Testis (tissue), 3 donors: ENCODE results near the gene STARD7. TPM values are rescaled to one million over a fixed set of nuclear protein-coding genes. Genes with fewer than 3 reads are reported as not detected.
A peak's percentile ranks its signal among the peaks of the same experiment; 100 is the strongest.

Experiments
- DNase-seq: peaks from one replicate; pipeline ENCODE4 v3.0.0-alpha.2; 2019
- H3K27ac ChIP-seq, 2 donors: fragments of 200-600 bp; sonication (generic); one replicate each; pipeline ENCODE4 v1.5.1; 2019
- H3K27me3 ChIP-seq: fragments of 200-600 bp; sonication (generic); one replicate; pipeline ENCODE4 v1.5.1; 2019
- H3K36me3 ChIP-seq: fragments of 200-600 bp; sonication (generic); one replicate; pipeline ENCODE4 v1.5.1; 2017; ENCODE audit warnings: low read depth; ENCODE audit errors: missing control alignments
- H3K4me1 ChIP-seq: fragments of 200-600 bp; sonication (generic); one replicate; pipeline ENCODE4 v1.5.1; 2019
- H3K4me3 ChIP-seq, 2 donors: fragments of 200-600 bp; sonication (generic); one replicate each; pipeline ENCODE4 v1.5.1; 2017 to 2019
- H3K9me3 ChIP-seq: fragments of 200-600 bp; sonication (generic); one replicate; pipeline ENCODE4 v1.5.1; 2017
- POLR2A ChIP-seq: fragments of 450-650 bp; IDR thresholded peaks from one replicate; pipeline ENCODE4 v1.6.1; 2017; ENCODE audit warnings: antibody characterized with exemption, mild to moderate bottlenecking, moderate library complexity
- WGBS, 2 donors: methylation state at CpG; one replicate each; pipeline ENCODE4 v1.1.5; 2018; 5-methylcytosine and 5-hydroxymethylcytosine counted together
- intact Hi-C: fragments of 100-400 bp; cut with DNase I; formaldehyde crosslinking; loops from one replicate; pipeline ENCODE4 v1.15.1; 2023; ENCODE audit warnings: low total_unique reads
- polyA plus RNA-seq: library from polyadenylated mRNA; stranded (reverse); fragments of 350-450 nt; fragmentation: Illumina TruSeq; extraction: RNeasy Lipid Tissue Mini Kit (QIAGEN cat#74804); gene quantifications from one replicate; pipeline ENCODE4 v1.2.3, GENCODE V29; 2014; ENCODE audit warnings: low read depth, low replicate concordance; ENCODE audit not compliant: insufficient read depth
- total RNA-seq, 2 donors: library from RNA; depleted of rRNA; stranded (reverse); fragments of >200 nt; gene quantifications; one replicate each; pipeline ENCODE4 v1.2.3, GENCODE V29; 2016
- TF ChIP-seq, protein P1 (sequence below), 3 experiments: fragments of 450-650 bp in 2 of 3; fragments of 200-600 bp in 1 of 3; sonication (generic) in 1 of 3; IDR thresholded peaks; one replicate each; pipeline ENCODE4 v1.5.1; 2016 to 2019; ENCODE audit warnings: antibody characterized with exemption in 3 of 3, mild to moderate bottlenecking in 2 of 3, moderate library complexity in 1 of 3

Gene STARD7
- total and polyA plus RNA-seq, 3 donors from 2014 or later, result 58.0 to 96.2 (median 77.7) TPM

GRCh38 chr2:96180002-96180401, 28.6 kb downstream of the STARD7 start:
- WGBS, 2 donors, result 95 to 100% methylated on average over 1 of the region's 1 CpG
- no peaks in the 10 kb centered on the region for H3K4me1 ChIP-seq
- DNase-seq, result no peak
- TF ChIP-seq, protein P1, sequence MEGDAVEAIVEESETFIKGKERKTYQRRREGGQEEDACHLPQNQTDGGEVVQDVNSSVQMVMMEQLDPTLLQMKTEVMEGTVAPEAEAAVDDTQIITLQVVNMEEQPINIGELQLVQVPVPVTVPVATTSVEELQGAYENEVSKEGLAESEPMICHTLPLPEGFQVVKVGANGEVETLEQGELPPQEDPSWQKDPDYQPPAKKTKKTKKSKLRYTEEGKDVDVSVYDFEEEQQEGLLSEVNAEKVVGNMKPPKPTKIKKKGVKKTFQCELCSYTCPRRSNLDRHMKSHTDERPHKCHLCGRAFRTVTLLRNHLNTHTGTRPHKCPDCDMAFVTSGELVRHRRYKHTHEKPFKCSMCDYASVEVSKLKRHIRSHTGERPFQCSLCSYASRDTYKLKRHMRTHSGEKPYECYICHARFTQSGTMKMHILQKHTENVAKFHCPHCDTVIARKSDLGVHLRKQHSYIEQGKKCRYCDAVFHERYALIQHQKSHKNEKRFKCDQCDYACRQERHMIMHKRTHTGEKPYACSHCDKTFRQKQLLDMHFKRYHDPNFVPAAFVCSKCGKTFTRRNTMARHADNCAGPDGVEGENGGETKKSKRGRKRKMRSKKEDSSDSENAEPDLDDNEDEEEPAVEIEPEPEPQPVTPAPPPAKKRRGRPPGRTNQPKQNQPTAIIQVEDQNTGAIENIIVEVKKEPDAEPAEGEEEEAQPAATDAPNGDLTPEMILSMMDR (IDR thresholded peaks at IDR 0.05), result no peak
- no peak for TF ChIP-seq POLR2A
- H3K4me3 ChIP-seq, result no peak overlapping the region
- no peaks in the 10 kb centered on the region for H3K27me3 ChIP-seq
- no peaks in the 10 kb centered on the region for H3K36me3 ChIP-seq
- intact Hi-C loops, result no loop called here
- no peaks in the 10 kb centered on the region for H3K9me3 ChIP-seq
- H3K27ac ChIP-seq, result no peak overlapping the region

GRCh38 chr2:96176661-96177060, 32.0 kb downstream of the STARD7 start:
- TF ChIP-seq POLR2A, result no peak
- TF ChIP-seq, protein P1 (IDR thresholded peaks at IDR 0.05), result no peak
- Histone ChIP-seq H3K9me3 (no peaks in the 10 kb centered on the region), H3K27ac (no peak overlapping the region), H3K4me1 (no peaks in the 10 kb centered on the region), H3K36me3 (no peaks in the 10 kb centered on the region), H3K4me3 (no peak overlapping the region), H3K27me3 (no peaks in the 10 kb centered on the region)
- intact Hi-C loops, result no loop called here
- DNase-seq, result no peak
- WGBS, 2 donors, result 57 to 62% methylated on average over 4 of the region's 4 CpGs

DNA sequence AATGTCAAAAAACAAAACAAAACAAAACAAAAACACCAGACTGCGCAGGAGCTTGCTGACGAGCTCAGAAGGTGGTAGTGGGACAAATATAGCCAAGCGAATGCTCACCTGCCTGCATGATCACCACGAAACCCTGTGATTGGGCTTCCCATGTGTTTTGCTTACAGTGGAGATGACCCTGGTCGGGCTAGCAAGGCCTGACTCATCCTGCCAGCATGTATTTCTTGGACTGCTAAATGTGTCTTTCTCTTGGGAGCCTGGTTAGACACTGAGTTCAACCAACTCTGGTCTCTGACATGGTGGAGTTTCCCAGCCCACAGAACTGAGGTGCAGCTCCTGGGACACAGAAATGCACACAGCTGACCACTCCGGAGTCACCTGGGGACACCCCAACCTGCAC, 32.7 kb downstream of the STARD7 start:
- H3K4me3 ChIP-seq, result no peak overlapping the region
- H3K4me1 ChIP-seq, result no peaks in the 10 kb centered on the region
- H3K27me3 ChIP-seq, result no peaks in the 10 kb centered on the region
- WGBS, 2 donors, result 67 to 90% methylated on average over 6 of the region's 6 CpGs
- no peaks in the 10 kb centered on the region for H3K9me3 ChIP-seq
- no peak overlapping the region for H3K27ac ChIP-seq
- TF ChIP-seq, protein P1 (IDR thresholded peaks at IDR 0.05), result no peak
- no peak for TF ChIP-seq POLR2A
- no peaks in the 10 kb centered on the region for H3K36me3 ChIP-seq
- no peak for DNase-seq
- intact Hi-C loops, result no loop called here

DNA sequence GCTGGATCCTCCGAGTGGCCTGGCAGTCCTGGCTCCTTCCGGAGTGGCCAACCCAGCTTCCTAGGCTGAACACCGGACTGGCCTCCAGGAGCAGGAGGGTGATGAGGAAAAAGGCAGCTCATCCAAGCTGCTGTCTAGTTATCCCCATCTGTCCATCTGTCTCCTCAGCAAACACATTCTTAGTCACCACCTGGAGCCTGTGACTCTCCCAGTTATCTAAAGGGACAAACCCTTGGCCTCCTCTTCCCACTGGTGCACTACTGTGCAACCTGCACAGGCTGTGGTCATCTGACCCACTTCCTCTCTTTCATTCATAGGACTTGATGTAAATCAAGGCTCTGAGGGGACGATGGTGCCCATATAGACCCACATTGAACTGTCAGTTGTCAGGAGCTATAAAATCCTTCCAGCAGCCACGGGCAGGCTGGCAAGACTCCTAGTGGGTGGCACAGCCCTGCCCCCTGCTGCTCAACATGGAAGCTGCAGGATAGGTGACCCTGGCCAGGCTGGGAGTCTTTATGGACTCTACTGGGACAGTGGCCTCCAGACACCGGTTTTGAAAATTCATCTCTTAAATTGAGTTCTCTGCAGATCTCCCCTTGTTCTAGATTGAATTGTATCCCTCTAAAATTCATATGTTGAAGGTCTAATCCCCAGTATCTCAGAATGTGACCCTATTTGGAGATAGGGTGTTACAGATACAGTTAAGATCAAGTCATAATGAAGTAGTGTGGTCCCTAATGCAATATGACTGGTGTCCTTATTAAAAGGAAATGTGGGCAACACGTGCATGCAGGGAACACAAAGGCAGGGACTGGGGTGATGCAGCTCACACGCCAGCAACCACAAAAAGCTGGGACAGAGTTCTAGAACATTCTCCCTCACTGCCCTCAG, 34.1 kb downstream of the STARD7 start:
- Histone ChIP-seq H3K27me3 (no peaks in the 10 kb centered on the region), H3K36me3 (no peaks in the 10 kb centered on the region), H3K4me1 (no peaks in the 10 kb centered on the region), H3K4me3 (no peak overlapping the region), H3K27ac (no peak overlapping the region), H3K9me3 (no peaks in the 10 kb centered on the region)
- DNase-seq, result peak; percentile 81
- TF ChIP-seq, protein P1 (IDR thresholded peaks at IDR 0.05), result peak; percentile 57 to 80 (median 61)
- no peak for TF ChIP-seq POLR2A
- intact Hi-C loops, result no loop called here
- 61 to 65% methylated on average over 8 of the region's 8 CpGs for WGBS, 2 donors

GRCh38 chr2:96171831-96172230, 36.8 kb downstream of the STARD7 start:
- intact Hi-C loops, result no loop called here
- WGBS, 2 donors, result 87 to 93% methylated on average over 15 of the region's 15 CpGs
- Histone ChIP-seq H3K36me3 (no peaks in the 10 kb centered on the region), H3K4me3 (no peak overlapping the region), H3K27me3 (no peaks in the 10 kb centered on the region), H3K4me1 (peaks cover 4% of the 10 kb centered on the region), H3K9me3 (no peaks in the 10 kb centered on the region), H3K27ac (no peak overlapping the region)
- TF ChIP-seq POLR2A, result no peak
- TF ChIP-seq, protein P1 (IDR thresholded peaks at IDR 0.05), result no peak
- no peak for DNase-seq
